SK-N-MC (cell line): ENCODE measurements around the gene KRT80.

Source experiments
- DNase-seq: peaks from one replicate; pipeline ENCODE4 v3.0.0-alpha.2; 2011; ENCODE audit warnings: low read depth, low spot score
- H3K27ac ChIP-seq: fragments of 200-600 bp; sonication (generic); 2 replicates; pipeline ENCODE4 v1.5.1; 2016; ENCODE audit warnings: mixed run types
- H3K36me3 ChIP-seq: fragments of 200-600 bp; sonication (generic); 2 replicates; pipeline ENCODE4 v1.6.1; 2017; ENCODE audit warnings: antibody characterized with exemption, low read length, mixed read lengths; ENCODE audit not compliant: insufficient read depth
- H3K4me3 ChIP-seq: fragments of 200-600 bp; sonication (generic); 2 replicates; pipeline ENCODE4 v1.5.1; 2016
- H3K9ac ChIP-seq: fragments of 200-600 bp; sonication (generic); 2 replicates; pipeline ENCODE4 v1.8.0; 2017; ENCODE audit warnings: mixed run types, mixed read lengths; ENCODE audit not compliant: insufficient read length
- H3K9me3 ChIP-seq: fragments of 200-600 bp; sonication (generic); 2 replicates; pipeline ENCODE4 v1.6.1; 2017; ENCODE audit warnings: low read depth, mild to moderate bottlenecking, antibody characterized with exemption, low read length, moderate library complexity, mixed read lengths
- EZH2 ChIP-seq: fragments of 200-600 bp; sonication (generic); IDR thresholded peaks from one replicate; pipeline ENCODE4 v1.6.1; 2017; ENCODE audit warnings: antibody characterized with exemption
- FOXP2 ChIP-seq: optimal IDR thresholded peaks from 2 replicates; pipeline ENCODE3; 2011; ENCODE audit warnings: mild to moderate bottlenecking, moderate library complexity; ENCODE audit not compliant: insufficient read depth; ENCODE audit errors: extremely low read length, control extremely low read depth
- POLR2AphosphoS5 ChIP-seq: IDR thresholded peaks from 2 replicates; pipeline ENCODE4 v1.6.1; 2012; ENCODE audit warnings: mild to moderate bottlenecking, low read depth, low read length, borderline replicate concordance

The KRT80 gene

DNA sequence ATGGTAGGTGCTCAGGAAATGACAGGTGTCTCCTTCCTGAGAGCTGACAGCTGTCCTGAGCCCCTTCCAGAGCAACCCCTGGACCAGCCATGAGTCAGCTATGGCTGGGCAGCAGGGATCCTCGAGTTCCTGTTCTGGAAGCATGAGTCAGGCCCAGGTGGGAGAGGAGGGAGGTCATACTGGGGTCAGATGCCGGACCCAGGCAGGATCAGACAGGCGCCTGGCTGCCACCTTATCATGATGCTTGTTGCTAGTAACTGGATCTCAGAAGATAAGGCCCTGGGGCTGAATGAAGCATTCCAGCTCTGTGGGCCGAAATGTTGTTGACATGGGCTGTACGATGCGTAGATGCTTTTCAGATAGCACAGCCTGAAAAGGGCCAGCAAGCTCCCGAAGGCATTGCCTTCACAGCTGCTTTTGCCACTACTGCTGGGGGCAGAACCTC lies 23.8 kb upstream of the KRT80 start:
- DNase-seq = no peak
- no peaks in the 10 kb centered on the region for H3K36me3 ChIP-seq

GRCh38 chr12:52214421-52214802 lies 22.6 kb upstream of the KRT80 start:
- Histone ChIP-seq H3K27ac (no peak overlapping the region), H3K9me3 (no peaks in the 10 kb centered on the region), H3K36me3 (no peaks in the 10 kb centered on the region), H3K4me3 (no peak overlapping the region), H3K9ac (no peak overlapping the region)
- DNase-seq = no peak
- no peak for TF ChIP-seq FOXP2
- TF ChIP-seq POLR2AphosphoS5 = no peak
- no peak for TF ChIP-seq EZH2

More for the DNA sequence above, 23.8 kb upstream of the KRT80 start:
- no peak overlapping the region for H3K9ac ChIP-seq
- H3K4me3 ChIP-seq = no peak overlapping the region
- H3K9me3 ChIP-seq = no peaks in the 10 kb centered on the region
- H3K27ac ChIP-seq = no peak overlapping the region
- TF ChIP-seq POLR2AphosphoS5 = no peak
- TF ChIP-seq EZH2 = no peak
- TF ChIP-seq FOXP2 = no peak

DNA sequence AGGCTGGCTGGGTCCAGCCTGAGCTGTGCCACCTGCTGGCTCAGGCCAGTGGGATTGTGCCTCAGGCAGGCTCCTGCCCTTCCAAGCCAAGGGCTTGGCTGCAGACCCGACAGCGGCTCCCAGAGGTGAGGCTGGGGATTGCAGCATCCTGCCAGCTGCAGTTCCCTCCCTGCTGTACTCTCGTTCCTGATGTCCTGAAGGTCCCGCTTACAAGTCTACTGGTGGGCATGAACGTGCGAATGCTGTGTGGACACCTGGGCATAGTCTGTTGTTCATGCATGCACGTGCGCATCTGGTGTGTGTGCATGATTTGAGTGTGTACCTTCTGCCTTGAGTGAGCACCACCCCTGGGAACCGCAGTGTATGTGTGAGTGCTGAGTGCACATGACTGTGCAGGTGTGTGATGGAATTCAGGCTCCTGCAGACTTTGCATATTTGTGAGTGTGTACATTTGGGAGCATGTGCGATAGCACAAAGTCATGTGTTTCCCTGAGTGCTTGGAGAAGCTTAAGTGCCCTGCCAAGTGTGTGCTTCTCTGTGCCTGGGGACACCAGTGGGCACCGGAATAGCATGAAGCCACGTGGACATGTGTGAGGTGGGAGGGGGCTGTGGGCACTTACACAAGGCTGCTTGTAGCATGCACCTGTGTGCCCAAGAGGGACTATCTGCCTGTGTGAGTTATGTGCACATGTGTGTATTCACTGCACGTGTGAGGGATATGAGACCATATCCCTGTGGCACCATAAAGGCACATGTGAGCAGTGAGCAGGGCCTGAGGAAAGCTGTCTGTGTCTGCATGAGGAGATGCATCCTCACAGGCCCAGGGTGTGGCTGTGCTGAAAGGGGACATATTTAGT lies 22.0 kb upstream of the KRT80 start:
- no peak for DNase-seq
- Histone ChIP-seq H3K27ac (no peak overlapping the region), H3K9ac (no peak overlapping the region), H3K9me3 (no peaks in the 10 kb centered on the region), H3K4me3 (no peak overlapping the region), H3K36me3 (no peaks in the 10 kb centered on the region)
- TF ChIP-seq FOXP2 (no peak), POLR2AphosphoS5 (no peak), EZH2 (no peak)

- no peaks in the 10 kb centered on the region for H3K36me3 ChIP-seq
- no peak overlapping the region for H3K4me3 ChIP-seq
- no peak for DNase-seq
- TF ChIP-seq EZH2 = no peak
- TF ChIP-seq FOXP2 = no peak
- H3K27ac ChIP-seq = no peak overlapping the region
- no peaks in the 10 kb centered on the region for H3K9me3 ChIP-seq
- no peak overlapping the region for H3K9ac ChIP-seq
These were observed 21.1 kb upstream of the KRT80 start for GRCh38 chr12:52212701-52213563.

DNA sequence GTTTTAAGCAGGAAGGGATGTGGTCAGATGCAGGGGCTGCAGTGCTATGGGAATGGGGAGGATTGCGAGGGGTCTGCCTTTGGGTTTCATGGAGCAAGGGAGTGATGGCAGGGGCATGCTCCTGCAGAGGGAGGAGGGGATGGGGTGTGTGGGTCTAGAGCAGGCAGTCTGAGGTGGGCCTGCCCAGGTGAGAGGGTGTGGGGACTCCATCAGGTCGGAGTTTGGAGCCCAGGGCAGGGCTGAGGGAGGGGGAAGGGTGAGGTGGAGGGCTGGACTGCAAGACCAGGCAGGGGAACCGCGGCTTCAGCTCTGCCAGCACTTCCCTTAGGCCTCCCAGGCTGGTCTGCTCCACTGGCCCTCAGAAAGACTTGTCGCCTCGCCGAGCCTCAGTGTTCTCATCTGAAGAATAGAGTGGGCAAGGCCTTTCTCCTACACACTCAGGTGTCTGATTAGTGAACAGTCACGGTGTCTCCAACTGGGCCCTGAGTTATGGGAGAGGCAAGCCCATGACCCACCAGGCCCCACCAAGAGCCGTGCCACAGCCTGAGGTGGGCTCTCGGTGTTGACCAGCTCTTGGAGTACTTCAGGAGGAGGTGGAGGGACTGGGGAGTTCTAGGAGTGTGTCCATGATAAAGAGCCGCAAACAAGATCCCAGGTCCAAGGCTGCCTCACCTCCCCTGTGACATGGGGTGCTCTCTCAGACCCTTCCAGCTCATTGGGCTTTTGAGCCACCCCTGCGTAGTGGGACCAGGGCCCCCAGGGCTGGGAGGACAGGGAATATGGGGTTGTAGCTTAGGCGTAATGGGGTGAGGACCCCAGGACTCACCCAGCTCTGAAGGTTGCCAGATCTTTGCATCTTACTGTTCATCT lies 20.1 kb upstream of the KRT80 start:
- no peak overlapping the region for H3K4me3 ChIP-seq
- H3K9ac ChIP-seq = no peak overlapping the region
- no peak overlapping the region for H3K27ac ChIP-seq
- no peak for DNase-seq
- TF ChIP-seq FOXP2 (no peak), POLR2AphosphoS5 (no peak), EZH2 (no peak)
- H3K9me3 ChIP-seq = no peaks in the 10 kb centered on the region
- H3K36me3 ChIP-seq = no peaks in the 10 kb centered on the region

- H3K9me3 ChIP-seq = no peaks in the 10 kb centered on the region
- H3K4me3 ChIP-seq = no peak overlapping the region
- DNase-seq = no peak
- H3K36me3 ChIP-seq = no peaks in the 10 kb centered on the region
- no peak overlapping the region for H3K9ac ChIP-seq
- TF ChIP-seq POLR2AphosphoS5 (no peak), FOXP2 (no peak), EZH2 (no peak)
- H3K27ac ChIP-seq = no peak overlapping the region
These were observed 19.3 kb upstream of the KRT80 start for GRCh38 chr12:52210925-52211650.

DNA sequence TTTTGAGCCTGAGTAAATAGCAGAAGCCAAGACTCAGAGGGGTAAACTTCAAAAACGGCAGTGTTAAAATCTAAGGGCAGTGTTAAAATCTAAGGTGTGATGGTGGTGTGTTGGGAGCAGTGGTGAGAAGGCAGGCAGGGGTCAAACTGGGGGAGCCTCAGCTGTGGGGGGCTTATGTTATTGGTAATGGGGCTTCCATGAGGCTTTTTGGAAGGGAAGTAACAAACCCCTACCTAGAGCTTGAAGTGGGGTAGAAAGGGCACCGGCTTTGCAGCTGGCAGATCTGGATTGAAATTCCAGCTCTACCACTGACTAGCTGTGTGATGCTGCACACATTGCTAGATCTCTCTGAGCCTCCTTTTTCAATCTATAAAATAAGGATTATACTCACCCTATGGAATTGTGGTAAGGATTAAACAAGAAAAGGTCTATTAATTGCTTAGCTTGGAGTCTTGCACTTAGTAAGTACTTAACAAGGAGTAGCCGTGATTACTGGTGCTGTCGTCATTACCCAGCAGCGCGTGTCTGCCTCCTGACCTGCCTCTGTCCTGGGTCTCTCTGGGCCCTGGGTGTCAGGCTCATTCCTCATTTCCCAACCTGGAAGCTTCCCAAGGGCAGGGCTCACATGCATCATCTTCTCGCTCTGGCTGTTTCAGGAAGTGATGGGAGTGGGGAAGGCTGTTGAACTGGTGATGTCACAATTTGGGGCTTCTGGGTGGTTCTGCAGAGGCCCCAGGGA lies 18.5 kb upstream of the KRT80 start:
- Histone ChIP-seq H3K4me3 (no peak overlapping the region), H3K27ac (no peak overlapping the region), H3K9me3 (no peaks in the 10 kb centered on the region), H3K9ac (no peak overlapping the region), H3K36me3 (no peaks in the 10 kb centered on the region)
- TF ChIP-seq FOXP2 (no peak), POLR2AphosphoS5 (no peak)
- DNase-seq = no peak
